GM18870 (cell line): ENCODE data around the gene MCTP1.
"Not testable (repeated sequence)": the region's sequence is repeated elsewhere in the genome, so short reads cannot be mapped to it uniquely, and the experiment has no call there.

Experiments used
- ATAC-seq: cut with Tn5 transposase; IDR thresholded peaks from one replicate; pipeline ENCODE4 v1.9.1; 2021; ENCODE audit warnings: moderate library complexity; ENCODE audit not compliant: unreplicated experiment

Gene MCTP1

DNA sequence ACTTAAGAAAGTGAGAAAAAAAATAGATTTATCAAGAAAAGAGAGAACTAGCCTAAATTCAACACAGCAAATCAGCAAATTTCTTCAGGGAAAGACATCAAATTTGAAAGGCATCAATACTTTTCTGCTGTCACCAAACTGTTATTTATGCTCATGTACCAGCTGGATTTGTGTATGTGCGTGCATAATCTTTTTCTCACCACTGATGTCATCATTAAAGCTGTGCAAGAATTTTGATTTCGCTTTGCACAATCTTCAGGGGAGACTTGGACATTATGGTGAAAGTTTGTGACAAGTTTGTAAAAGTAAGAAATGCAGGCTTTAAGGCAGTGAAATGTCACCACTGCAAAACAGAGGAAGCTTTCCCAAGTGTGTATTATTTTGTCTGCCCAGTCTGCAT lies 451.0 kb downstream of the MCTP1 start:
- ATAC-seq, result no peak

DNA sequence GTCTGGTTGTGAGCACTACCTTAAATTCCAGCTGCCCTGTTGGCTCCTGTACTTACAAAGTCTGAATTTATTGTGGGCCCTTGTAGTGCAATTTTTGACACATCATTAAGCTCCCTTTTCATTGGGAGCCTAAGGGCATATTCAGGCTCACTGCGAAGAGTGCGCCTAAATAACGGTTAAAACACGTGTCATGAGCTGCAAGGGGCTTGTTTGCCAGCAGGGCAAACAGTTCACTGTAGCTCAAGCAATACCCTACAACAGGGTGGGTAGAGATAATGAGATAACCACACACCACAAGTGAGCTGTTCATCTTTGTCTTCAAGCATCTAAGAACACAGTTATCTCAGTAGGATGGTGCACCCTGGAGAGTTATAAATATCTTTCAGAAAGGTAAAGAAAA lies 452.2 kb downstream of the MCTP1 start:
- ATAC-seq, result no peak

DNA sequence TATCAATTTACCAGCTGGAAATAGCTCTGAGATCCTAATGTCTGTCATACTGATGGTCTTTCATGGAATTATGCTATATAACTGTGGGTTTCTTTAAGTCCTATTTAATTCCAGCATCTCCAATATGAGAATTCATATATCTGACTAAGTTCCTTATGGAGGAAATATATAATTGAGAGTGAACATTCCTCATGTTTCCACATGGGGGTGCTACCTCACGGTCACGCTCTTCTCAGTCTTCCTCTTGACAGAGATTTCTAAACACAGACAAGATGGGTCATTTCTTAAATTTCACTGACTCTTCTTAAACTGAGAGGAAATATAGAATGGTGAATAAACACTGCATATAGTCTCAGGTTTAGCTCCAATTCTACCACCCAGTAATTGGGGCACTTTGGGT lies 454.4 kb downstream of the MCTP1 start:
- no peak for ATAC-seq

GRCh38 chr5:94828222-94828621 lies 456.7 kb downstream of the MCTP1 start:
- not testable (repeated sequence) for ATAC-seq

GRCh38 chr5:94820488-94820887 lies 464.4 kb downstream of the MCTP1 start:
- ATAC-seq, result no peak

GRCh38 chr5:94818904-94819303 lies 466.0 kb downstream of the MCTP1 start:
- ATAC-seq, result no peak

GRCh38 chr5:94815313-94816039 lies 469.4 kb downstream of the MCTP1 start:
- no peak for ATAC-seq

- no peak for ATAC-seq
Measured at GRCh38 chr5:94812232-94812631, 472.7 kb downstream of the MCTP1 start.

- no peak for ATAC-seq
Measured at GRCh38 chr5:94811331-94811730, 473.6 kb downstream of the MCTP1 start.

DNA sequence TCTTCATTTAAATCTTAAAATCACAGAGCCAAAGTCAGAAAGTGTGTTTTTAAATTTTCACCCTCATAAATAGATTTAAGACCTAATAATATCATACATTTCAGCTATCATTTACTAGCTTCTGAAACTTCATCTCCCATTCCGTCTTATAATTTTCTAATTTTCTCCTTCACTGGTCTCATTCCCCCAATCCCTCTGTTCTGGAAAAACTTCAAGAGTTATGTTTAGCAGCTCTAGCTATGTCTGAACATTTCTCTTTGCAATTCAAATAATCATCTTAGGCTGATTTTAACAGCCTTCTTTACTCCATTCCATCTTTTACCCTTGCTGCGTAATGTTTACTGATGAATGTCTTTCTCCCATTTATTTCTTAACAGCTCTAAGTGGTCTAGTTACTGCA lies 474.0 kb downstream of the MCTP1 start:
- ATAC-seq, result no peak

DNA sequence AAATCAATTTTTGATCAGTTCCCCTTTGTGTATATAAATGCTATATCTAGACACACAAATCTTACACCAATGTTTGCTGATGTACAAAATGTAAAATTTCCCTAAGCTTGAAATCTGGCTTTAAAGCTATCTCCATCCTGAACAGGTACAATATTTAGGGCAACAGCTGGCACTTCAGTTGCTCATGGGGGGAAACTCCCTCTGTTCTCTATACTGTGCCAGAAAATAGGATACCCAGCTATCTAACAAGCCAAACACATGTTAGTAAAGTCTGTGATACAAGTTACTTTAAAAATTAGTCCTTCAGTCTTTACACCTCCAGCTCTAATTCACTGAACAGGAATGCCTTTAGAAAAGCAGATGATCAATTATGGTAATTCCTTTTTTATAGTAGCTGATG lies 474.6 kb downstream of the MCTP1 start:
- ATAC-seq, result no peak

DNA sequence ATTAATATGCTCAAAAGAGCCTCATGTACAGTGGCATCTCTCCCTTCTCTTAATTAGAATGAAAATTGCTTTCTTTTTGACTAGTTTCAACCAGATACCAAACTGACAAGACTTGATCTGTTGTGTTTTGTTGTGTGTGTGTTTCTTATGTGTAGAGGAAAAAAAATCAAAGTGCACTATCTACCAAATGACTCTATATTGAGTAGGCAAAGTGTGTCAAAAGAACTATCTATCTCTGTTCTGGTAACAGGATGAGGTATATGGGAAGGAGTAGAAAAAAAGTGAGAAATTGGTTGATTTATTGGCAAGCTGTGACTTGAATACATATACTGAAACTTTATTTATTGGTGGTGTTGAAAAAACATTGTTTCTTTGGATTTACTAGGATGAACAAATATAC lies 476.4 kb downstream of the MCTP1 start:
- ATAC-seq, result no peak

DNA sequence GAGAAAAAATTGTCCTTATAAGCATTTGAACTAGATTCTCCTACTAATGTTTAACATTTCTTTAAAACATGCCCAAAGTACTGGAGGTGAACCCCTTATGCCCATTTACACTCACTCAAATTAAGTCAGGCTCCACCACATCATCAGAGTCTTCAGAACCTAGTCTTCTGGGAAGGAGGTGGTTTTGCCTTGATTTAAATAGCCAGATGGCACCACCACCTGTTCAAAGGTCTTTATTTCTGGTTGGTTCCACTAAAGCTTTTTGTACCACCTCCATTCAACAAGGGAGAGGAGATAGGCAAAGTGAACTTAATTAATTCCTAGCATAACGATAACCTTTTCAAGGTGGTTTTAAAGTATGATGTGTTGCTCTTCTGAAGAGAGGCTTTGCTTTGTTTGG lies 476.9 kb downstream of the MCTP1 start:
- no peak for ATAC-seq

DNA sequence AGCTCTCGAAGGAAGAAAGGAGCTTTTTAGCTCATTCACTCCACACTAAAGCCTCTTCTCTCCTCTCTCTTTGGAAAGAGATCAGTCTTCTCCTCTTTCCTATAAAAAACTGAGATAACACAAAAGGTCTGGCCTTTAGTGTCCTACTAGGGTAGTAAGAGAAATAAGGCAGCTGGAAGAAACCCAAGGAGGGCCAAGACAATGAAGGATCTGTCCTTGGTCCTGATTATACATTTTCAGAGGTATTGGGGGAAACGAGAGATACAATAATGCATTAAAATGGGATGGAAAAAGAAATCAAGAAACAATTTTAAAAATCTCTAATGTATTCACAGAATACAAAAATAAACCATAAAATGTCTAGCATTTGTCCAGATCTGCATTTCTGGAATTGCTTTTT lies 482.4 kb downstream of the MCTP1 start:
- no peak for ATAC-seq

DNA sequence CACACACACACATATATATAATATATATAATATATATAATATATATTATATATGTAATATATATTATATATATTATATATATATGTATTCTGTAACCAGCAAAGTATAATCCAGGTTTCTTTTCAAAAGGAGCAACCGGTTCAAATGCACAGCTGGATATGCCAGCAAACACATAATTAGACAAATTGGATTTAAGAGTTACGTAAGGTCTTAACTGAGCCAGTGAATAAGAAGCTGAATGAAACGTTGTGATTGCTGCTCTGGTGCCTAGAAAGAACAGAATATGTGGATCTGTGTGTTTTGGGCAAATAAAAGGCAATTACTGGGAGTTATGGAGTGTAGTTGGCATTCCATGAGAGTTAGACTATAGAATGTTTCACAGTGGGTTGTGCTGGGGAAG lies 488.3 kb downstream of the MCTP1 start:
- no peak for ATAC-seq

GRCh38 chr5:94793816-94794198 lies 491.1 kb downstream of the MCTP1 start:
- peak; percentile 30 for ATAC-seq

DNA sequence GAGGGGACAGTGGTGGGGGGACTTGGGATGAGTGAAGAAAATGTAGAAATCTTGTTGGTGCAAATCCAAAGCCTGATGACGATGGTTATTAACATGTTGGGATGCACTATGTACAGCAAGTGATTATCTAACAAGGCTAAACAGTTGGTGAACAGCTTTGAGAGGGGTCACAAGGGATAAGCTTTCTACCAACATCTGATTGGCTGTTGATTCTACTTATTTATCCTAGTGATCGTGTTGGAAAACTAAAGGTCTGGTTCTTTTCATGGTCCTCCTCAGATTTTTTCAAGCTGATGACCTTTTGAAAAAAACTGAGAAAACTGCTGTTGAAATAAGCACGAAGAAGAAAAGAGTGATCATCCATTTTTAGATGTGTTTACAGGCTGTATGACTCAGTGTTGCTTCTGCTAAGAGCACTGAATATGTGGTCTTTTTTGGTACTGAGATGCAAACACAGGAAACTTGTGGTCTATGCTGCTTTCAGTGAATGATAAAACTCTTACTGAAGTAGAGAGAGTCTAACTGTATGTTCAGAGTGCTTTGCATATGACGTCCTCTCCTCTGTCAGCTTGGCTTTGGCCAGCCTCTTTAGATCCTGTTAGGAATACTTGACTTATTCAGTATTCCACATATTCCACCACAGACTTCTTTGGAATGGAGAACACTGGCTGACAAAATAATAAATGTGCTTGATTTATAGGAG lies 491.6 kb downstream of the MCTP1 start:
- peak; percentile 100 for ATAC-seq

DNA sequence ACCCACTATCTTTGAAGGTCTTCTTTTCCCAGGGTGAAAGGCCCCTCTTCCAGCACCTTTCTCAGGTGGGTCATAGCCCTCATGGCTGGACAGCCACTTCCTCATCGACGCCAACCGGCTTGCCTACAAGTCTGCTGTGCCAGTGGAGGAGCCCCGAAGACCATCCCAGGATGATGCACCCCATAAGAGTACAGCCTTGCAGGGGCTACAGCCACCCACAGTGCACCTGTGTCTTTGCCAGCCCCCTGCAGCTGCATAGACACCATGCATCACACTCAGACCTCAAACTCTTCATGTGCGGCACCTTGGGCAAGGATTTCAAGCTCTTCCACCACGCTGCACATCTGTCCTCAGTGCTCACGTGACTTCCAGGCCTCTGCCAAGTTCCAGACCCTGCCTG lies 493.1 kb downstream of the MCTP1 start:
- ATAC-seq, result no peak

DNA sequence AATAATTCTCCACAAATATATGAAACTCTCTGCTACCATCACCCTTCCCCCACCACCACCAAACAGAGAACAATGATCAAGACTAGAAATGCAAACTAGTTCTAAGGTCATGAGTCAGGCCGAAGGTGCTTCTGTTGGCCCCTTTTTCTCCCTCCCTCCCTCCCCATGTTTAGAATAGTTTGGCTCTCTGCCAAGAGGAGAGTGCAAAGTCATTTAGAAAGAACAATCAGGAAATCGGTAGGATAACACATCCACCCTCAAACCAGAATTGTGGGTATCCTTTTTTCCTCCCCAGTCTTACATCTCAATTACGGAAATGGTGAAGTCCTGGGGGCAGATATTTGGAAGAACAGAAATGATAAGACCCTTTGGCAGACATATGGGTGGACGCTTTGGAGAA lies 496.4 kb downstream of the MCTP1 start:
- no peak for ATAC-seq

DNA sequence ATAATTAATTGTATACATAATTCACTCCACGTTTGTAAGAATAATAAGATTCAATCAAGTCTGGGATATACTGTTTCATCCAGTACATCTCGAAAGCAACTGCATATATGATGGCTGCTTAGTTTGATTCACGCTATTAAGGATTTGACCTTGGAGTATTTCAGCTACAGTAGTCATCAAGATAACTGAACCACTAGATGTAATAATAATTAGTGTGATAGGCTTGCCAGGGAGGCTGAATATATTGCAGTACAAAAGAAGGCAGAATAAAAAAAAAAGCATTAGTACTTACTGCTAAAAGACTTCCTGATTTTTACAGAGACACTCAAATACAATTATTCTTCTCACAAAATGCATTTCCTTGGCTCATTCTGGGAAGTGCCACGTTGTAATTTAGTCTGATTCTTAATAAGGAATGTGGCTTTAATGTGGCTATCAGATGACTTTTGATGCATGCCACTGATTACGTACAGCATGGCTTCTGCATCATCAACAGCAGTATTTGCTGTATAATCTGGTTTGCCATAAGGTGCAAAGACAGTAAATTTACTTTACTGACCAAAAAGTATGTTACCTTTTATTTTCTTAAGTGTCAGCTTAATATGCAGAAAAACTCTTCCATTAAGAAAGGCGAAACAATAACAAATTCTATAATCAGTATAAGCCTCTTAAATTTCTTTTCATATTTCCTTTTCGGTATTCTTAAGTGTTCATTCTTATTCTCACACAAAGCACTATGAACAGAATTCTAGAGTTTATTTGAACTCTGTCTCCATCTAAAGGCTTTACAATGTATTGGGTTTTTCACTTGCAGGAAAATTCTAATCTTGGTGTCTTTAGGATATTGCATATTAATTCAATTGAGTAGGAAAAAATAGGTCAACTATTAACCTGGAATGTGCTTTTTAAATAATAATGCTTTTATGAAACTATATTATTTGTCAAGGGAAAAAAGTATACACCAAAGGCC lies 500.1 kb downstream of the MCTP1 start:
- ATAC-seq, result no peak

GRCh38 chr5:94782383-94782782 lies 502.5 kb downstream of the MCTP1 start:
- ATAC-seq, result no peak

GRCh38 chr5:94779684-94780083 lies 505.2 kb downstream of the MCTP1 start:
- no peak for ATAC-seq
